ENCODE measurements around the gene C11orf21.

Gene C11orf21

DNA sequence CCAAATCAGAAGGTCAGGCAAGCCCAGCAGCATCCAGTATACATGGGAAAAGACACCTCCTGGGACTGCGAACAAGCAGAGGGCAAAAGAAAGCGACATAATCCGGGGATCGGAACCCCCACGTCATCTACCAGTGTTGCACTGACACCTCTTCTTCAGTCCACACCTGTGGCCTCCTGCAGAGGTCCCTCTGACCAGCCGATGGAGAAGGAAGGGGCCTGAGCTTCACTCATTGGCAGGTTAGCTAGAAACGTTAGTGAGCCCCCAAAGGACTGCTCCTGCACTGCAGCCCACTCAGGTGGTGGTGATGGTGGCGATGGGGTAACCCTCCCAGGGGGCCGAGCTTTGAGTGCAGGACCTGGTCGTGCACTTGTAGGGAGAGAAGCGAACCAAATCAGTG, 53.5 kb downstream of the C11orf21 start:
- TF ChIP-seq, protein P1, sequence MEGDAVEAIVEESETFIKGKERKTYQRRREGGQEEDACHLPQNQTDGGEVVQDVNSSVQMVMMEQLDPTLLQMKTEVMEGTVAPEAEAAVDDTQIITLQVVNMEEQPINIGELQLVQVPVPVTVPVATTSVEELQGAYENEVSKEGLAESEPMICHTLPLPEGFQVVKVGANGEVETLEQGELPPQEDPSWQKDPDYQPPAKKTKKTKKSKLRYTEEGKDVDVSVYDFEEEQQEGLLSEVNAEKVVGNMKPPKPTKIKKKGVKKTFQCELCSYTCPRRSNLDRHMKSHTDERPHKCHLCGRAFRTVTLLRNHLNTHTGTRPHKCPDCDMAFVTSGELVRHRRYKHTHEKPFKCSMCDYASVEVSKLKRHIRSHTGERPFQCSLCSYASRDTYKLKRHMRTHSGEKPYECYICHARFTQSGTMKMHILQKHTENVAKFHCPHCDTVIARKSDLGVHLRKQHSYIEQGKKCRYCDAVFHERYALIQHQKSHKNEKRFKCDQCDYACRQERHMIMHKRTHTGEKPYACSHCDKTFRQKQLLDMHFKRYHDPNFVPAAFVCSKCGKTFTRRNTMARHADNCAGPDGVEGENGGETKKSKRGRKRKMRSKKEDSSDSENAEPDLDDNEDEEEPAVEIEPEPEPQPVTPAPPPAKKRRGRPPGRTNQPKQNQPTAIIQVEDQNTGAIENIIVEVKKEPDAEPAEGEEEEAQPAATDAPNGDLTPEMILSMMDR (IDR thresholded peaks at IDR 0.05; ENCODE audit: borderline replicate concordance, insufficient read depth, low read depth, low read length) = no peak
- no peak overlapping the region for H3K4me3 ChIP-seq (ENCODE audit: low read depth, low read length)

DNA sequence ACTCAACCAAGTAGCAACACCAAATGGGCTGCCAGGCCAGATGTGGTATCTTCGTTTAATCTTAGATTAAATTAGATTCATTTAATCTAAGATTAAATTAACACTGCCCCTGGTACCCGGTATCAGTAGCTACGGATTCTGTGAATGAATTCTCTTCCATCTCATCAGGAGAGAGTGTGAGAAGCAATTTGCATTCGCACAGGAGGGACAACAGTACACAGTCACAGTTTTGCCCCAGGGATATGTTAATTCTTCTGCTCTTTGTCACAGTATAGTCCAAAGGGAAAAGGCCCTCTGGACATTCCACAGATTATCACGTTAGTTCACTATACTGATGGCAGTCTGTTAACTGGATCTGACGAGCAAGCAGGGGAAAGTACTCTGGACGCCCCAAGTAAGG, 54.2 kb downstream of the C11orf21 start:
- TF ChIP-seq, protein P1 (IDR thresholded peaks at IDR 0.05; ENCODE audit: borderline replicate concordance, insufficient read depth, low read depth, low read length) = no peak
- no peak overlapping the region for H3K4me3 ChIP-seq (ENCODE audit: low read depth, low read length)

Data from GM12875 (cell line).